PC-9 (cell line): ENCODE measurements around the gene PON3. TPM values are rescaled to one million over a fixed set of nuclear protein-coding genes. Genes with fewer than 3 reads are reported as not detected.

Experiments
- BruUV-seq: library from RNA; stranded (reverse); fragments of 400-500 nt; replicated peaks from 2 replicates; lab custom pipeline; 2021; lab: Mats Ljungman, UMichigan
- CTCF ChIA-PET: fragments of 300-600 bp; sonication (Branson Sonifier 250); formaldehyde crosslinking; loops from one replicate; lab custom pipeline; 2022; ENCODE audit warnings: antibody characterized with exemption; lab: Charles Lee
- POLR2A ChIA-PET: fragments of 300-600 bp; sonication (Branson Sonifier 250); formaldehyde crosslinking; loops from one replicate; lab custom pipeline; 2022; ENCODE audit warnings: antibody characterized with exemption; ENCODE audit not compliant: unreplicated experiment; lab: Charles Lee
- DNase-seq, 2 experiments: peaks; one replicate each; pipeline versions ENCODE4 v3.0.0 to v3.0.0-alpha.2; 2015 to 2022; ENCODE audit warnings: mixed read lengths in 1 of 2
- H2AFZ ChIP-seq: fragments of 200-600 bp; sonication (generic); 2 replicates; pipeline ENCODE4 v1.8.1; 2017; ENCODE audit warnings: antibody characterized with exemption
- H3F3A ChIP-seq: fragments of 200-600 bp; sonication (generic); 2 replicates; pipeline ENCODE4 v1.8.1; 2017; ENCODE audit warnings: antibody characterized with exemption, mild to moderate bottlenecking, low read depth; ENCODE audit not compliant: insufficient read depth
- H3K27ac ChIP-seq: fragments of 200-600 bp; sonication (generic); 2 replicates; pipeline ENCODE4 v1.6.1; 2016; ENCODE audit warnings: mixed run types
- H3K27me3 ChIP-seq: fragments of 200-600 bp; sonication (generic); 2 replicates; pipeline ENCODE4 v1.6.1; 2016; ENCODE audit warnings: low read depth, mixed run types; ENCODE audit not compliant: insufficient read depth
- H3K36me3 ChIP-seq: fragments of 200-600 bp; sonication (generic); 2 replicates; pipeline ENCODE4 v1.6.1; 2016; ENCODE audit warnings: low read depth, mixed run types
- H3K4me1 ChIP-seq: fragments of 200-600 bp; sonication (generic); replicated peaks from 2 replicates; pipeline ENCODE4 v1.6.1; 2016; ENCODE audit warnings: mixed run types; ENCODE audit not compliant: insufficient read depth
- H3K4me2 ChIP-seq: fragments of 200-600 bp; sonication (generic); 2 replicates; pipeline ENCODE4 v1.6.1; 2017; ENCODE audit warnings: mixed run types
- H3K4me3 ChIP-seq: fragments of 200-600 bp; sonication (generic); 2 replicates; pipeline ENCODE4 v1.6.1; 2016; ENCODE audit warnings: mixed run types
- H3K79me2 ChIP-seq: fragments of 200-600 bp; sonication (generic); 2 replicates; pipeline ENCODE4 v1.6.1; 2017; ENCODE audit warnings: low read depth, mixed run types
- H3K9me2 ChIP-seq: fragments of 200-600 bp; sonication (generic); 2 replicates; pipeline ENCODE4 v1.8.1; 2017; ENCODE audit warnings: mild to moderate bottlenecking; ENCODE audit not compliant: insufficient read depth
- H3K9me3 ChIP-seq: fragments of 200-600 bp; sonication (generic); 2 replicates; pipeline ENCODE4 v1.8.1; 2016; ENCODE audit warnings: low read depth; ENCODE audit not compliant: insufficient read depth
- H4K20me1 ChIP-seq: fragments of 200-600 bp; sonication (generic); 2 replicates; pipeline ENCODE4 v1.8.1; 2017; ENCODE audit not compliant: insufficient read depth
- EZH2 ChIP-seq: fragments of 200-600 bp; sonication (generic); IDR thresholded peaks from 2 replicates; pipeline ENCODE4 v1.8.0; 2017; ENCODE audit warnings: antibody characterized with exemption, low read depth
- intact Hi-C: fragments of 100-400 bp; cut with micrococcal nuclease; formaldehyde crosslinking; loops from one replicate; pipeline ENCODE4 v1.10.0; 2022; ENCODE audit not compliant: unreplicated experiment
- total RNA-seq: library from RNA; stranded (reverse); gene quantifications from 2 replicates; pipeline ENCODE4 v1.2.3, GENCODE V29; 2021
- TF ChIP-seq, protein P1 (sequence below): fragments of 200-600 bp; sonication (generic); conservative IDR thresholded peaks from 2 replicates; pipeline ENCODE4 v1.6.1; 2017; ENCODE audit warnings: mixed run types, antibody characterized with exemption, mild to moderate bottlenecking, moderate library complexity

Gene PON3
- total RNA-seq, 1 experiment from 2014 or later, result 0.85 TPM

DNA sequence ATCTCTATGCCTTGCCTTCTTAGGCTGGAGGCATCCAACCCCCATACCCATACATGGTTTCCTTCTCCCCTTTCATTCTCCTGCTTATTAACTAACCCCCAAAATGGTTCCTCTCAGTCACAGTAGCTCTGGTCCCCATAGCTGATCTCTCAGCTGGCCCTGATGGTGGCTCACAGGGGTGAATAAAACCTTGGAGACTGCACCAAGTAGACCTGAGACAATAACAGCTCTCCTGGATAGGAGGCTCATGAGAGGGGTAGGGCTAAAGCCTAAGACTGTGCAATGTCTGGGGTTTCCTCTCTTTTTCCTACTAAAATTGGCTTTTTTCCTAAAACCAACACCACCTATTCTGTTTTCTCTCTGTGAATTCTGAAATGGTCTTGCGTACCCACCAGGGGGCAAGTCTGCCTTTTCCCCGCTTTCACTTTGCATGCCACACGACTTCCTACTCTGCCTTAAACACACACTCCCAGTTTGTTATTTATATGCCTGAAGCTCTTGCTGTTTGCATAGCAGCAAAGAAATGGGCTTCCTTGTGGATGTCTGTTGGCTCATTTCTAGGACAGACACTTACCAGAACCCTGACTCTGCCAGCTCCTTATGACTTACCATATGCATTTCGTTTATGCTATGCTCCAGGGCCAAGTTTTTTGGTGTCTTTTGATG lies 53.4 kb downstream of the PON3 start:
- H3K79me2 ChIP-seq, result no peaks in the 10 kb centered on the region
- TF ChIP-seq EZH2, result no peak
- TF ChIP-seq, protein P1, sequence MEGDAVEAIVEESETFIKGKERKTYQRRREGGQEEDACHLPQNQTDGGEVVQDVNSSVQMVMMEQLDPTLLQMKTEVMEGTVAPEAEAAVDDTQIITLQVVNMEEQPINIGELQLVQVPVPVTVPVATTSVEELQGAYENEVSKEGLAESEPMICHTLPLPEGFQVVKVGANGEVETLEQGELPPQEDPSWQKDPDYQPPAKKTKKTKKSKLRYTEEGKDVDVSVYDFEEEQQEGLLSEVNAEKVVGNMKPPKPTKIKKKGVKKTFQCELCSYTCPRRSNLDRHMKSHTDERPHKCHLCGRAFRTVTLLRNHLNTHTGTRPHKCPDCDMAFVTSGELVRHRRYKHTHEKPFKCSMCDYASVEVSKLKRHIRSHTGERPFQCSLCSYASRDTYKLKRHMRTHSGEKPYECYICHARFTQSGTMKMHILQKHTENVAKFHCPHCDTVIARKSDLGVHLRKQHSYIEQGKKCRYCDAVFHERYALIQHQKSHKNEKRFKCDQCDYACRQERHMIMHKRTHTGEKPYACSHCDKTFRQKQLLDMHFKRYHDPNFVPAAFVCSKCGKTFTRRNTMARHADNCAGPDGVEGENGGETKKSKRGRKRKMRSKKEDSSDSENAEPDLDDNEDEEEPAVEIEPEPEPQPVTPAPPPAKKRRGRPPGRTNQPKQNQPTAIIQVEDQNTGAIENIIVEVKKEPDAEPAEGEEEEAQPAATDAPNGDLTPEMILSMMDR, result no peak
- no peaks in the 10 kb centered on the region for H3K9me3 ChIP-seq
- no peak overlapping the region for H3K4me2 ChIP-seq
- intact Hi-C loops, result no loop called here
- H2AFZ ChIP-seq, result no peak overlapping the region
- H3K9me2 ChIP-seq, result no peaks in the 10 kb centered on the region
- DNase-seq, result no peak
- H3K4me3 ChIP-seq, result no peak overlapping the region
- no peak overlapping the region for H3K27ac ChIP-seq
- H3F3A ChIP-seq, result no peaks in the 10 kb centered on the region
- BruUV-seq, result no TSS peak
- CTCF ChIA-PET, result no interaction called here
- H3K27me3 ChIP-seq, result no peaks in the 10 kb centered on the region
- no peaks in the 10 kb centered on the region for H3K36me3 ChIP-seq
- no peaks in the 10 kb centered on the region for H4K20me1 ChIP-seq
- no peaks in the 10 kb centered on the region for H3K4me1 ChIP-seq
- POLR2A ChIA-PET, result no interaction called here

- POLR2A ChIA-PET, result no interaction called here
- H4K20me1 ChIP-seq, result no peaks in the 10 kb centered on the region
- no peak overlapping the region for H3K27ac ChIP-seq
- no peaks in the 10 kb centered on the region for H3K9me2 ChIP-seq
- CTCF ChIA-PET, result no interaction called here
- no peaks in the 10 kb centered on the region for H3K36me3 ChIP-seq
- no peak for DNase-seq
- TF ChIP-seq, protein P1, result no peak
- TF ChIP-seq EZH2, result no peak
- intact Hi-C loops, result no loop called here
- H2AFZ ChIP-seq, result no peak overlapping the region
- H3K4me2 ChIP-seq, result no peak overlapping the region
- no peaks in the 10 kb centered on the region for H3K79me2 ChIP-seq
- no peaks in the 10 kb centered on the region for H3K9me3 ChIP-seq
- H3F3A ChIP-seq, result no peaks in the 10 kb centered on the region
- no peaks in the 10 kb centered on the region for H3K4me1 ChIP-seq
- no peaks in the 10 kb centered on the region for H3K27me3 ChIP-seq
- no TSS peak for BruUV-seq
- H3K4me3 ChIP-seq, result no peak overlapping the region
Measured at GRCh38 chr7:95342029-95342428, 54.1 kb downstream of the PON3 start.

GRCh38 chr7:95340491-95340890 lies 55.7 kb downstream of the PON3 start:
- CTCF ChIA-PET, result no interaction called here
- intact Hi-C loops, result no loop called here

More at GRCh38 chr7:95340491-95340890, 55.7 kb downstream of the PON3 start:
- no peak overlapping the region for H3K4me2 ChIP-seq
- no TSS peak for BruUV-seq
- POLR2A ChIA-PET, result no interaction called here
- H3K79me2 ChIP-seq, result no peaks in the 10 kb centered on the region
- no peak for DNase-seq
- no peaks in the 10 kb centered on the region for H3K9me3 ChIP-seq
- H3K4me1 ChIP-seq, result no peaks in the 10 kb centered on the region
- no peaks in the 10 kb centered on the region for H3K36me3 ChIP-seq
- H3K4me3 ChIP-seq, result no peak overlapping the region
- H3K27me3 ChIP-seq, result no peaks in the 10 kb centered on the region
- no peaks in the 10 kb centered on the region for H3F3A ChIP-seq
- H4K20me1 ChIP-seq, result no peaks in the 10 kb centered on the region
- no peak overlapping the region for H2AFZ ChIP-seq
- no peaks in the 10 kb centered on the region for H3K9me2 ChIP-seq
- no peak overlapping the region for H3K27ac ChIP-seq
- no peak for TF ChIP-seq EZH2
- TF ChIP-seq, protein P1, result no peak
